H9 (cell line): Measurements from ENCODE around the gene KIF6. TPM values are rescaled to one million over a fixed set of nuclear protein-coding genes. Genes with fewer than 3 reads are reported as not detected.

Experiments
- DNase-seq: peaks from one replicate; pipeline ENCODE4 v3.0.0-alpha.2; 2017
- H2AFZ ChIP-seq: one replicate; pipeline ENCODE4 v1.6.1; 2013; ENCODE audit warnings: mild to moderate bottlenecking, low read length, control low read depth, moderate library complexity
- H2AK5ac ChIP-seq: 2 replicates; pipeline ENCODE4 v1.6.1; 2013; ENCODE audit warnings: low read length, control low read depth, mixed read lengths; ENCODE audit not compliant: insufficient read length
- H2BK120ac ChIP-seq: one replicate; pipeline ENCODE4 v1.6.1; 2013; ENCODE audit warnings: low read depth, mild to moderate bottlenecking, low read length, control low read depth, inconsistent platforms; ENCODE audit not compliant: poor library complexity, severe bottlenecking
- H2BK12ac ChIP-seq: 2 replicates; pipeline ENCODE4 v1.6.1; 2013; ENCODE audit warnings: low read length, control low read depth, mixed read lengths, low read depth; ENCODE audit not compliant: insufficient read length
- H2BK15ac ChIP-seq: 2 replicates; pipeline ENCODE4 v1.6.1; 2013; ENCODE audit warnings: low read depth, low read length, control low read depth
- H2BK20ac ChIP-seq: one replicate; pipeline ENCODE4 v1.6.1; 2013; ENCODE audit warnings: low read depth, mild to moderate bottlenecking, low read length, control low read depth, inconsistent platforms; ENCODE audit not compliant: poor library complexity, severe bottlenecking
- H2BK5ac ChIP-seq: 2 replicates; pipeline ENCODE4 v1.6.1; 2013; ENCODE audit warnings: low read length, control low read depth, mixed read lengths; ENCODE audit not compliant: insufficient read length
- H3K14ac ChIP-seq: 2 replicates; pipeline ENCODE4 v1.6.1; 2013; ENCODE audit warnings: low read length, control low read depth; ENCODE audit not compliant: insufficient read depth
- H3K18ac ChIP-seq: 2 replicates; pipeline ENCODE4 v1.6.1; 2013; ENCODE audit warnings: low read depth, mild to moderate bottlenecking, mixed read lengths, low read length, control low read depth; ENCODE audit not compliant: insufficient read length
- H3K23ac ChIP-seq: 2 replicates; pipeline ENCODE4 v1.6.1; 2013; ENCODE audit warnings: low read length, control low read depth, mixed read lengths, low read depth; ENCODE audit not compliant: insufficient read length
- H3K23me2 ChIP-seq: 2 replicates; pipeline ENCODE4 v1.6.1; 2013; ENCODE audit warnings: low read depth, mild to moderate bottlenecking, mixed read lengths, low read length, control low read depth; ENCODE audit not compliant: insufficient read length, poor library complexity, severe bottlenecking
- H3K27ac ChIP-seq: 2 replicates; pipeline ENCODE4 v1.5.1; 2013; ENCODE audit warnings: low read length, control low read depth, mixed read lengths, low read depth; ENCODE audit not compliant: insufficient read length
- H3K27me3 ChIP-seq: 2 replicates; pipeline ENCODE4 v1.6.1; 2013; ENCODE audit warnings: low read length, control low read depth, inconsistent platforms; ENCODE audit not compliant: insufficient read depth
- H3K4ac ChIP-seq: 2 replicates; pipeline ENCODE4 v1.6.1; 2013; ENCODE audit warnings: low read depth, mild to moderate bottlenecking, control low read depth, inconsistent platforms, low read length, moderate library complexity
- H3K4me1 ChIP-seq: 2 replicates; pipeline ENCODE4 v1.6.1; 2013; ENCODE audit warnings: low read length, control low read depth, inconsistent platforms; ENCODE audit not compliant: insufficient read depth
- H3K4me2 ChIP-seq: 2 replicates; pipeline ENCODE4 v1.6.1; 2013; ENCODE audit warnings: low read length, control low read depth, mixed read lengths; ENCODE audit not compliant: insufficient read length, insufficient read depth
- H3K56ac ChIP-seq: 2 replicates; pipeline ENCODE4 v1.6.1; 2013; ENCODE audit warnings: low read depth, mild to moderate bottlenecking, mixed read lengths, low read length, control low read depth; ENCODE audit not compliant: insufficient read length
- H3K79me1 ChIP-seq: 2 replicates; pipeline ENCODE4 v1.6.1; 2013; ENCODE audit warnings: low read depth, mild to moderate bottlenecking, moderate library complexity, low read length, control low read depth, inconsistent platforms; ENCODE audit not compliant: insufficient read depth, poor library complexity, severe bottlenecking
- H3K79me2 ChIP-seq: 2 replicates; pipeline ENCODE4 v1.6.1; 2013; ENCODE audit warnings: low read length, control low read depth, inconsistent platforms; ENCODE audit not compliant: insufficient read depth
- H3K9ac ChIP-seq: 2 replicates; pipeline ENCODE4 v1.6.1; 2013; ENCODE audit warnings: low read length, control low read depth, mixed read lengths; ENCODE audit not compliant: insufficient read length; ENCODE audit errors: extremely low read depth
- H3K9me3 ChIP-seq: one replicate; pipeline ENCODE4 v1.6.1; 2013; ENCODE audit warnings: low read depth, low read length, inconsistent platforms; ENCODE audit not compliant: control insufficient read depth
- H3T11ph ChIP-seq: one replicate; pipeline ENCODE4 v1.6.1; 2013; ENCODE audit warnings: mild to moderate bottlenecking, low read length, control low read depth, inconsistent platforms
- H4K20me1 ChIP-seq: one replicate; pipeline ENCODE4 v1.6.1; 2013; ENCODE audit not compliant: control insufficient read depth, insufficient read length, insufficient read depth
- H4K5ac ChIP-seq: 2 replicates; pipeline ENCODE4 v1.6.1; 2013; ENCODE audit warnings: low read depth, mild to moderate bottlenecking, mixed read lengths, low read length, control low read depth; ENCODE audit not compliant: insufficient read length
- H4K8ac ChIP-seq: replicated peaks from 2 replicates; pipeline ENCODE4 v1.6.1; 2013; ENCODE audit warnings: low read length, control low read depth, mixed read lengths, low read depth; ENCODE audit not compliant: insufficient read length
- H4K91ac ChIP-seq: 2 replicates; pipeline ENCODE4 v1.6.1; 2013; ENCODE audit warnings: low read depth, mild to moderate bottlenecking, moderate library complexity, mixed read lengths, low read length, control low read depth; ENCODE audit not compliant: insufficient read length
- H3K27ac Mint-ChIP-seq, 3 experiments: 2 replicates in 2 of 3; 3 replicates in 1 of 3; pipeline ENCODE4 v1.8.0; 2020 to 2021; ENCODE audit warnings: mixed read lengths in 3 of 3, mild to moderate bottlenecking in 1 of 3, moderate library complexity in 1 of 3
- H3K27me3 Mint-ChIP-seq: 2 replicates; pipeline ENCODE4 v1.8.0; 2021; ENCODE audit warnings: low read depth, mild to moderate bottlenecking, moderate library complexity, mixed read lengths
- H3K36me3 Mint-ChIP-seq, 3 experiments: 2 replicates in 2 of 3; 3 replicates in 1 of 3; pipeline ENCODE4 v1.8.0; 2020 to 2021; ENCODE audit warnings: low read depth in 3 of 3, mixed read lengths in 3 of 3; ENCODE audit not compliant: insufficient read depth in 1 of 3
- H3K4me1 Mint-ChIP-seq, 2 experiments: 2 replicates each; pipeline ENCODE4 v1.8.0; 2020; ENCODE audit warnings: mixed read lengths in 2 of 2
- H3K4me3 Mint-ChIP-seq, 2 experiments: 2 replicates in 1 of 2; 3 replicates in 1 of 2; pipeline ENCODE4 v1.8.0; 2020 to 2021; ENCODE audit warnings: mild to moderate bottlenecking in 2 of 2, mixed read lengths in 2 of 2, moderate library complexity in 1 of 2
- H3K9me3 Mint-ChIP-seq, 2 experiments: 2 replicates in 1 of 2; 3 replicates in 1 of 2; pipeline ENCODE4 v1.8.0; 2020; ENCODE audit warnings: mild to moderate bottlenecking in 2 of 2, mixed read lengths in 2 of 2, moderate library complexity in 1 of 2
- WGBS: extraction: QIAGEN DNeasy Blood & Tissue Kit; methylation state at CpG from one replicate; pipeline ENCODE4 v1.1.7; 2013; ENCODE audit warnings: missing lambda C conversion rate, low lambda C conversion rate, mixed read lengths; ENCODE audit not compliant: insufficient read length; ENCODE audit errors: extremely low coverage; 5-methylcytosine and 5-hydroxymethylcytosine counted together
- total RNA-seq: library from RNA; stranded (reverse); gene quantifications from 2 replicates; pipeline ENCODE4 v1.2.1, GENCODE V29; 2021
- TF ChIP-seq, protein P1 (sequence below): fragments of 200-600 bp; sonication (generic); conservative IDR thresholded peaks from 3 replicates; pipeline ENCODE4 v1.8.0; 2021; ENCODE audit warnings: antibody characterized with exemption, mild to moderate bottlenecking

KIF6 gene
- total RNA-seq, 1 experiment from 2014 or later: 0.63 TPM

DNA sequence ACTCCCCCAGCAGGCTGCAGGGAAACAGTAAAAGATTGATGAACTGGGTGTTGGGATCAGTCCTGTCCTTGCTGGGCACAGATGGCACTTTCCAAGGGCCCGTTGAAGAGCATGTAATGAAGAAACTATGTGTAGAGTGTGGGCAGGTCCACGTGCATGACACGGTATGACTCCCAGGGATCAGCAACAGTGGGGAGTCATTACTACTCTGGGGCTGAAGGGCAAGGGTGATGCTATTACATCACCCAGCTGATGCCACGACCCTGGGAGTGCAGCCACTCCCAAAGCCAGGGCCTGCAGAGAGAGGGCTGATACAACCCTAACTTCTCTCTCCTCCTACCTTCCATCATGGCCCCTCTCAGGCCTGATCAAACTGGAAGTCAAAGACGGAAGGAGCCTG is 431.1 kb downstream of the KIF6 start:
- H3K79me1 ChIP-seq: no peaks in the 10 kb centered on the region
- Mint-ChIP-seq H3K4me1 (peaks cover 60 to 64% of the 10 kb centered on the region in 2 experiments), H3K27ac (0 out of 7 replicates have a peak overlapping the region, but pooled peaks of 1 of the 3 experiments have one; percentile 18), H3K4me3 (no peak overlapping the region), H3K36me3 (no peaks in the 10 kb centered on the region; a peak in 1 of 7 replicates), H3K9me3 (no peaks in the 10 kb centered on the region; a peak in 1 of 5 replicates), H3K27me3 (peaks cover 8% of the 10 kb centered on the region)
- no CpG with 5 or more reads among the region's 5 CpGs for WGBS
- H3K18ac ChIP-seq: no peak overlapping the region
- no peak overlapping the region for H3K14ac ChIP-seq
- no peak overlapping the region for H2BK120ac ChIP-seq
- no peak overlapping the region for H2BK15ac ChIP-seq
- TF ChIP-seq, protein P1, sequence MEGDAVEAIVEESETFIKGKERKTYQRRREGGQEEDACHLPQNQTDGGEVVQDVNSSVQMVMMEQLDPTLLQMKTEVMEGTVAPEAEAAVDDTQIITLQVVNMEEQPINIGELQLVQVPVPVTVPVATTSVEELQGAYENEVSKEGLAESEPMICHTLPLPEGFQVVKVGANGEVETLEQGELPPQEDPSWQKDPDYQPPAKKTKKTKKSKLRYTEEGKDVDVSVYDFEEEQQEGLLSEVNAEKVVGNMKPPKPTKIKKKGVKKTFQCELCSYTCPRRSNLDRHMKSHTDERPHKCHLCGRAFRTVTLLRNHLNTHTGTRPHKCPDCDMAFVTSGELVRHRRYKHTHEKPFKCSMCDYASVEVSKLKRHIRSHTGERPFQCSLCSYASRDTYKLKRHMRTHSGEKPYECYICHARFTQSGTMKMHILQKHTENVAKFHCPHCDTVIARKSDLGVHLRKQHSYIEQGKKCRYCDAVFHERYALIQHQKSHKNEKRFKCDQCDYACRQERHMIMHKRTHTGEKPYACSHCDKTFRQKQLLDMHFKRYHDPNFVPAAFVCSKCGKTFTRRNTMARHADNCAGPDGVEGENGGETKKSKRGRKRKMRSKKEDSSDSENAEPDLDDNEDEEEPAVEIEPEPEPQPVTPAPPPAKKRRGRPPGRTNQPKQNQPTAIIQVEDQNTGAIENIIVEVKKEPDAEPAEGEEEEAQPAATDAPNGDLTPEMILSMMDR: no peak
- no peak for DNase-seq
- H2BK20ac ChIP-seq: no peak overlapping the region
- H3K27ac ChIP-seq: no peak overlapping the region
- no peaks in the 10 kb centered on the region for H4K20me1 ChIP-seq
- H3K4me2 ChIP-seq: no peak overlapping the region
- H3K23me2 ChIP-seq: no peaks in the 10 kb centered on the region
- no peak overlapping the region for H3T11ph ChIP-seq
- no peak overlapping the region for H2BK12ac ChIP-seq
- H3K4me1 ChIP-seq: peaks cover 10% of the 10 kb centered on the region
- H2BK5ac ChIP-seq: no peak overlapping the region
- no peak overlapping the region for H3K9ac ChIP-seq
- no peak overlapping the region for H4K5ac ChIP-seq
- H3K56ac ChIP-seq: no peak overlapping the region
- H3K9me3 ChIP-seq: no peaks in the 10 kb centered on the region
- no peak overlapping the region for H2AFZ ChIP-seq
- no peak overlapping the region for H3K4ac ChIP-seq
- H3K27me3 ChIP-seq: no peaks in the 10 kb centered on the region; the same call in 1 of the 2 replicates
- no peak overlapping the region for H2AK5ac ChIP-seq
- no peak overlapping the region for H3K23ac ChIP-seq
- H4K91ac ChIP-seq: no peak overlapping the region
- no peaks in the 10 kb centered on the region for H3K79me2 ChIP-seq
- no peak overlapping the region for H4K8ac ChIP-seq
